ENCODE data around the gene DOK7. TPM values are rescaled to one million over a fixed set of nuclear protein-coding genes. Genes with fewer than 3 reads are reported as not detected.
A peak's percentile ranks its signal among the peaks of the same experiment; 100 is the strongest.

DOK7 gene
- total RNA-seq, 2 donors from 2014 or later = not detected

DNA sequence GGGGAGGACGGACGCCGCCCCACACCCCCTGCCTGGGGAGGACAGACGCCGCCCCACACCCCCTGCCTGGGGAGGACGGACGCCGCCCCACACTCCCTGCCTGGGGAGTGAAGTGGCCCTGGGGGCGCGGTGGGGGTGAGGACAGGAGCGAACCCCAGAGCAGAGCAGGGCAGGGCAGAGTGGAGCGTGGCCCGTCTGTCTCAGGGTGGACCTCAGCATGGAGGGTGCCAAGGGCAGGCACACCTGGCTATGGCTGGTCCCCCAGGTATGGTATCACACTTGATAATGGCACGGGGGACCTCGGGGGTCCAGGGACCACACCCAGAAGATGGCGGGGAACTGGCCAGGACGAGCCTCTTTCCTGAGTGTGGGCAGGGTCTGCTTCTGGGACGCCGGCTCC lies 59.5 kb downstream of the DOK7 start:
- Mint-ChIP-seq H3K9me3 (no peaks in the 10 kb centered on the region), H3K36me3 (no peaks in the 10 kb centered on the region), H3K27ac (no peak overlapping the region)
- DNase-seq (ENCODE audit: low spot score in 2 of 2) = no peak
- no peak for ATAC-seq

GRCh38 chr4:3523146-3523627 lies 60.1 kb downstream of the DOK7 start:
- Mint-ChIP-seq H3K36me3 (no peaks in the 10 kb centered on the region), H3K27ac (no peak overlapping the region), H3K9me3 (no peaks in the 10 kb centered on the region)
- ATAC-seq (no peak), DNase-seq (ENCODE audit: low spot score in 2 of 2) (no peak)

DNA sequence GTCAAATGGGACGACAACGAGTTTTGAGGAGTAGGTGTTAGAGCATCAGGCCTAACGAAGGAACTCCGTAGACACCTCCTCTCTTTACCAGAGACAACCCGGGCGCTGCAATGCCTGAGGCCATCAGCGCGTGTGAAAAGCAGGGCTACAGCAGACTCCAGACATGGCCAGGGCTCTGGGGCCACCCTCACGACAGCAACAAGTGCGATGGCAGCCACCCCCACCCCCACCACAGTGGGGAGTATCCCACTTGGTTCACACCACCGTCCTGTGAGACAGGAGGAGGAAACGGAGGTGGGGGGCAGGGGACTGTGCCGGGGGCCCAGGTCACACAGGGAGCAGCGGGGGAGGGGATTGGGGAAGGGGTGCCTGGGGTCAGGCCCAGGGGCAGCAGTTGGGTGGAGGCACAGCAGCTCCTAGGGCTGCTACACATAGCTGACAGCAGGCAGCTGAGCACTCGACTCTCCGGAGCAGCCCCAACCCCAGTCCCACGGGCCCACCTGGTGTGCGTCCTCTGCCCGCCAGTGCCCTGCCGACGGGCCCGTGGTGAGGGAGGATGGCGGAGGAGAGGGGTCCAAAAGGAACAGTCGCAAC lies 60.6 kb downstream of the DOK7 start:
- DNase-seq (ENCODE audit: low spot score in 2 of 2) (no peak), ATAC-seq (no peak)
- Mint-ChIP-seq H3K27ac (no peak overlapping the region), H3K36me3 (no peaks in the 10 kb centered on the region), H3K9me3 (no peaks in the 10 kb centered on the region)

DNA sequence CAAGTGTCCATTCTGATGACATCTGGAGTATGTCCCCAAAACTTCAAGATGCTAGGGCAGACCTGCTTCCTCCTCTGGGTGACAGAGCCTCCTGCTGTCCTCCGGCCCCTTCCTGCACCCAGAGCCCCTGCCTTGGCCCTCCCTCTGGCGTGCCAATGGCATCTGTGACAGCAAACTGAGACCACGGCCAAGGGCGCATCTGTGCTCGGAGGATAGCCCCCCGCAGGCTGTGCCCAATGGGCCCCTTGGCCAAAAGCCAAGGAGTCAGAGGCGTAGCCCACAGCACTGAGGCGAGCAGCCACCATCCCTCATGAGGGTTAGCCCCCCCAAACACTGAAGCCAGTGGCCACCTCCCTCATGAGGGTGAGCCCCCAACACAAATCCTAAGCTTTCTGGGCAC lies 61.2 kb downstream of the DOK7 start:
- ATAC-seq (no peak), DNase-seq (ENCODE audit: low spot score in 2 of 2) (no peak)
- H3K27ac Mint-ChIP-seq = no peak overlapping the region
- no peaks in the 10 kb centered on the region for H3K36me3 Mint-ChIP-seq
- no peaks in the 10 kb centered on the region for H3K9me3 Mint-ChIP-seq

GRCh38 chr4:3524920-3525319 lies 61.8 kb downstream of the DOK7 start:
- H3K9me3 Mint-ChIP-seq = no peaks in the 10 kb centered on the region
- ATAC-seq = no peak

DNA sequence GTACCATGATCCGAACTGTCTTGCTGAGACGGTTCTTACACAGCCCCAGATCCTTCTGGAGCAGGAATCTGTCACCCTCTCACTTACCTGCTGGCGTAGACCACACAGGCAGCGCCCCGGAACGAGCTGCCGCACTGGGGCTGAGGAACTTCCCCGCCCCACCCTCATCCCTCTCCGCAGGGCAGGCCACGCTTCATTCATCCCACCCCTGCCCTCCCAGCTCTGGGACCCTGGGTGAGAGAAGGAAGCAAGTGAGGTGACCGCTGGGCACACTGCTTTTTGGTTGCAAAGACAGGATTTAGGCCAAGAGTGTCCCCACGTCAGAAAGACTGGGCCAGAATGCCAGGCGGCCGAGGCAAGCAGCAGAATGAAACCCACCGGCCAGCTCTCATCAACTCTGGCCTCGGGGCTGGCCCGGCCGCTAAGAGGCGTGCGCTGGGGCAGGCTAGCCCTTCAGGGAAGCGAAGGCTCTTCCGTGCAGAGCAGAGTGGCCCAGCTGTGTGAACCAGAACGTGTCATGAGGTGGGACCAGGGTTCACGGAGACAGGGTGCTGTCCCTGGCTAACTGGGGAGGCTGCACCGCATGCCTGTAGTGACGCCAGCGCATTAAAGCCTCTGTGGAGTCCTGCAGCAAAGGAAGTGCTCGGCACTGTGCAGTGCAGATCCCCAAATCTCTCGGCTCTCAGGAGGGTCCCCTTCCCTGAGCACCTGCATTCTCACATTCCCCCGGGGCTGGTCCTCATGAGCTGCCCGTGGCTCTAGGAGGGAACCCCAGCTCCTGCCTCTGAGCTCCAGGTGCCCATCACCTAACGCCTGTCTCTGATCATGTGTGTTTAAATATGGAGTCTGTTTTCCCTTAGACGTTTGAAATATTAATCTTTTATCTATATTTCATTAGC lies 62.7 kb downstream of the DOK7 start:
- no peak for DNase-seq (ENCODE audit: low spot score in 2 of 2)
- H3K36me3 Mint-ChIP-seq = no peaks in the 10 kb centered on the region
- ATAC-seq = no peak
- no peaks in the 10 kb centered on the region for H3K9me3 Mint-ChIP-seq
- peak overlapping the region in 1 of 2 donors; percentile 85 for H3K27ac Mint-ChIP-seq

More at GRCh38 chr4:3524920-3525319, 61.8 kb downstream of the DOK7 start:
- H3K27ac Mint-ChIP-seq = peak overlapping the region in 1 of 2 donors; percentile 80
- no peaks in the 10 kb centered on the region for H3K36me3 Mint-ChIP-seq
- DNase-seq (ENCODE audit: low spot score in 2 of 2) = no peak

DNA sequence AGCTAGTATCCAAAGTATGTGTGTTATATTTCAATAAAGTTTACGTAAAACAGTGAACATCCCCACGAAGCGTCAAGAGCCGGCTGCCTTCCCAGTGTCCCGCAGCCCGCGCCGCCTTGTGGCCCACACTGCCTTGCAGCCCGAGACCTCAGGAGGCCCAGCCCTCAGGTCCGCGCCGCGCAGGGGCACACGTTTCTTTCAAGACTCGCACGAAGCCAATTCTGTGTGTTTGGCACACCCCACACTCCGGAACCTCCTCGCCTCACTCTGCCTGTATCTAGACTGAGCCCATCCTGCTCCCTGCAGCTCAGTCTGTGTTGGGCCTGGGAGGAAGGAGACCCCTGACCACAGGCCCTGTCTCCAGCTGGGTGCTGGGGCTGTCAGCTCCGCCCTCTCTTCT lies 63.4 kb downstream of the DOK7 start:
- H3K27ac Mint-ChIP-seq = peak overlapping the region in 1 of 2 donors; percentile 85
- no peaks in the 10 kb centered on the region for H3K9me3 Mint-ChIP-seq
- ATAC-seq (no peak), DNase-seq (ENCODE audit: low spot score in 2 of 2) (no peak)
- H3K36me3 Mint-ChIP-seq = no peaks in the 10 kb centered on the region

- Mint-ChIP-seq H3K9me3 (no peaks in the 10 kb centered on the region), H3K27ac (peak overlapping the region; percentile 47 to 85)
Observed at GRCh38 chr4:3527101-3527913, 64.2 kb downstream of the DOK7 start.

DNA sequence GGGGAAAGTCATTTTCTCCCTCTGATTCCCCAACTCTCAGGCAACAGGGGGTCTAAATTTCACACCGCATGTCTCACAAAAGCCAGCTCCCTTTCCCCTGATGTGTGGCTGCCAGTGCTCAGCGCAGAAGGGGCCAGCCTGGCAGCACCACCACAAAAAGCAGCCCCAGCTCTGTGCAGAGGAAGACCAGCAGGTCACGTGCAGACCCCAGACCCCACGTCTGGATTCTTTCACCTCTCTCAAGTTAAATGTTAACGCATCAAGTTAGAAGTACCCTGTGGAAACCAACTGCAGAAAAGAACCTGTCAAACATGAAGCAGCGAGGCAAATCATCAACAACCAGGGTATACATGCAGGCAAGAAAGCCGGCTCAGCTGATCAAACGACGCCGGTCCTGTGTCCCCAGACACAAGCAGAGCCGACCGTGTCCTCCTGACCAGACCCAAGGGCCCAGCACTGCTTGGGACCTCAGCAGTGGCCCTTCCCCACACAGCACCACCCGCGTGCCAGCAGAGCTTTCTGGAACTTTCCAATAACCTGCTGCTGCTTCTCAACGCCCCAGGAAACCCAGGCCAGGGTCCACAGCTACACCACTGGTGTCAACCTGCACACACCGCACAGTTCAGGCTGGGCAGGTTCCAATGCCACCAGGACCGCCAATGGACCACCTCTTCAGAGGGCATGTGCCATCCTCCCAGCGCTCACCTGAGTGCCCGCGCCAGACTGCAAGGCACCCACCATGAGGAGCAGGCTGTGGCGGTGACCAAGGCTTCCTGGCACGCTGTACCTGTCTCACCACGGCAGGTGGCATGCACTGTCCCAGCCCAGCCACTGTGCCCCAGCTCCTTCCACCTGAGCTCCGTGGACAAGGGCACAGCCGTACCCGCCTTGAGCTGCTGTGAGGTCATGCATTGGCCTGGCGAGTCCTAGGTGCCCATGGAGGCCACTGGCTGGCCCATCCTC lies 65.1 kb downstream of the DOK7 start:
- Mint-ChIP-seq H3K27ac (peak overlapping the region; percentile 47 to 86), H3K36me3 (peaks cover 5 to 9% of the 10 kb centered on the region in 2 donors)
- DNase-seq (ENCODE audit: low spot score in 2 of 2) = no peak

More at GRCh38 chr4:3527101-3527913, 64.2 kb downstream of the DOK7 start:
- ATAC-seq (no peak), DNase-seq (ENCODE audit: low spot score in 2 of 2) (no peak)
- H3K36me3 Mint-ChIP-seq = peaks cover 4 to 8% of the 10 kb centered on the region in 2 donors

GRCh38 chr4:3529363-3529762 lies 66.3 kb downstream of the DOK7 start:
- no peaks in the 10 kb centered on the region for H3K9me3 Mint-ChIP-seq
- H3K36me3 Mint-ChIP-seq = peaks cover 5 to 9% of the 10 kb centered on the region in 2 donors
- no peak overlapping the region for H3K27ac Mint-ChIP-seq
- ATAC-seq (no peak), DNase-seq (ENCODE audit: low spot score in 2 of 2) (no peak)

More for the DNA sequence above, 65.1 kb downstream of the DOK7 start:
- H3K9me3 Mint-ChIP-seq = no peaks in the 10 kb centered on the region
- ATAC-seq = no peak

DNA sequence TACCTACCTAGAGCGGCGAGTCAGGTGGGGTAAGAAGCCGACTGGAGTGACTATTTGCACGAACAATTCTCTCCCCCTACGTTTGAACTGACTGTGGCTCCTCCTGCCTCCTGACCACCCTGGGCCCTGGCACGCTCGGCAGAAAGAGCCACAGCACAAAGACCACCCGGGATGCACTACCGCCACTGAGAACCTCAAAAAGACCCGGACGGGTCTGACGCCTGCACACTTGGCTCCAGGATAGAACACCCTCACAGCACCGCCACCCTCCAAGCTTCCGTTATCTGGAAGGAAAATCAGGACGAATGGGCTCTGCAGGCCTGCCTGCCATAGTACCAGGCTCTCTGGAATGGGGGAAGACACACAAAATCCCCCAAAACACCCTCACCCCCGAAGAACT lies 66.9 kb downstream of the DOK7 start:
- peaks cover 5 to 9% of the 10 kb centered on the region in 2 donors for H3K36me3 Mint-ChIP-seq
- ATAC-seq = no peak
- peak overlapping the region in 1 of 2 donors; percentile 46 for H3K27ac Mint-ChIP-seq
- no peak for DNase-seq (ENCODE audit: low spot score in 2 of 2)
- no peaks in the 10 kb centered on the region for H3K9me3 Mint-ChIP-seq

DNA sequence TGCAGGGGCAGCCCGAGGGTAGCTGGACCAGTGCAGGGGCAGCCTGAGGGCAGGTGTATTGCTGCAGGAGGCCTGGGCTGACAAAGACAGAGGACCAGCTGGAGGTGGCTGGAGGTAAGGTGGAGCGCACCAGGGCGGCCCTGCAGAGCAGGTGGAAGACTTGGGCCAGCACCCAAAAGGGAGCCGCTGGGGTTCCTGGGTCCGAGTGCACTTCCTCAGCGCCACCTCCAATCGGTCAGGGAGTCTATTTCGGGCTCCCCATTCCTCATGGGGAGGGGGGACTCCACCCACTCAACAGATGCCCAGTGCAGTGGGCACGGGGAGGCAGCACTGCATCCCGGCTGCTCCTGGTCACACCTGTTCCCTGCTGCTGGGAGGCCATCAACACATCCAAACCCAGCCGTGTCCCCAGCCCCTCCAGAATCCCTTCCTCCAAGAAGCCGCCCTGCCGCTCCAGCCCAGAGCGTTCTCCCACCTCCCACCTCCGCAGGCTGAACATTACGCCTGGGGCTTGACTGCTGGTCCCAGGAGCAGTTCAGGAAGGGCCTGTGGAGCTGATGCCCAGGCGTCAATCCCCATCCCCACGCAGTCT lies 67.7 kb downstream of the DOK7 start:
- ATAC-seq = no peak

GRCh38 chr4:3531318-3531878 lies 68.3 kb downstream of the DOK7 start:
- peak overlapping the region; percentile 72 to 87 for H3K27ac Mint-ChIP-seq
- ATAC-seq = no peak

More for the DNA sequence above, 67.7 kb downstream of the DOK7 start:
- H3K9me3 Mint-ChIP-seq = peaks cover 5% of the 10 kb centered on the region in 2 donors
- peak overlapping the region; percentile 72 to 87 for H3K27ac Mint-ChIP-seq
- no peak for DNase-seq (ENCODE audit: low spot score in 2 of 2)
- peaks cover 5 to 9% of the 10 kb centered on the region in 2 donors for H3K36me3 Mint-ChIP-seq

GRCh38 chr4:3531879-3532750 lies 69.0 kb downstream of the DOK7 start, which contains the start of gene LRPAP1:
LRPAP1 (minus strand) TSS chr4:3532422; CDS start chr4:3532412, 10 bp downstream.
- H3K36me3 Mint-ChIP-seq = peaks cover 5 to 9% of the 10 kb centered on the region in 2 donors
- ATAC-seq (peak; percentile 92), DNase-seq (ENCODE audit: low spot score in 2 of 2) (peak; percentile 87 to 88)
- peak within 1 kb of the TSS; percentile 87 to 98 for H3K27ac Mint-ChIP-seq
- peaks cover 5% of the 10 kb centered on the region in 2 donors for H3K9me3 Mint-ChIP-seq

More at GRCh38 chr4:3531318-3531878, 68.3 kb downstream of the DOK7 start:
- peaks cover 5 to 9% of the 10 kb centered on the region in 2 donors for H3K36me3 Mint-ChIP-seq
- H3K9me3 Mint-ChIP-seq = peaks cover 5% of the 10 kb centered on the region in 2 donors
- no peak for DNase-seq (ENCODE audit: low spot score in 2 of 2)

Measured in activated naive CD4-positive, alpha-beta T cell treated with anti-CD3 and anti-CD28 coated beads, Interleukin-2, amount 50 U/mL, for 72 hours (primary cell).